ENCODE results near the gene KCNQ5.

Gene KCNQ5

GRCh38 chr6:73028124-73028766 is 406.4 kb downstream of the KCNQ5 start:
- no peak for DNase-seq

- DNase-seq: no peak
These were observed 407.1 kb downstream of the KCNQ5 start for GRCh38 chr6:73028893-73029450.

- DNase-seq: no peak
These were observed 408.4 kb downstream of the KCNQ5 start for GRCh38 chr6:73030257-73030656.

- DNase-seq: no peak
These were observed 409.2 kb downstream of the KCNQ5 start for GRCh38 chr6:73030791-73031782.

- no peak for DNase-seq
These were observed 410.7 kb downstream of the KCNQ5 start for GRCh38 chr6:73032586-73032985.

GRCh38 chr6:73036689-73037088 is 414.8 kb downstream of the KCNQ5 start:
- DNase-seq: no peak

- DNase-seq: peak; percentile 69
These were observed 419.2 kb downstream of the KCNQ5 start for GRCh38 chr6:73041051-73041450.

GRCh38 chr6:73042892-73043291 is 421.0 kb downstream of the KCNQ5 start:
- no peak for DNase-seq

GRCh38 chr6:73043446-73043845 is 421.6 kb downstream of the KCNQ5 start:
- DNase-seq: peak; percentile 88

GRCh38 chr6:73045609-73046008 is 423.7 kb downstream of the KCNQ5 start:
- DNase-seq: no peak

GRCh38 chr6:73047801-73048200 is 425.9 kb downstream of the KCNQ5 start:
- no peak for DNase-seq

- DNase-seq: no peak
These were observed 428.2 kb downstream of the KCNQ5 start for GRCh38 chr6:73049971-73050594.

- DNase-seq: no peak
These were observed 428.8 kb downstream of the KCNQ5 start for GRCh38 chr6:73050706-73051105.

- no peak for DNase-seq
These were observed 429.3 kb downstream of the KCNQ5 start for GRCh38 chr6:73051147-73051546.

GRCh38 chr6:73054958-73055357 is 433.1 kb downstream of the KCNQ5 start:
- no peak for DNase-seq

- DNase-seq: no peak
These were observed 436.9 kb downstream of the KCNQ5 start for GRCh38 chr6:73058736-73059135.

GRCh38 chr6:73062130-73062529 is 440.3 kb downstream of the KCNQ5 start:
- no peak for DNase-seq

GRCh38 chr6:73062837-73063236 is 441.0 kb downstream of the KCNQ5 start:
- DNase-seq: no peak

GRCh38 chr6:73064266-73064665 is 442.4 kb downstream of the KCNQ5 start:
- no peak for DNase-seq

- no peak for DNase-seq
These were observed 451.4 kb downstream of the KCNQ5 start for GRCh38 chr6:73073238-73073637.

GRCh38 chr6:73074175-73074574 is 452.3 kb downstream of the KCNQ5 start:
- no peak for DNase-seq

GRCh38 chr6:73076211-73076954 is 454.5 kb downstream of the KCNQ5 start:
- no peak for DNase-seq

Measured in NCI-H446 treated with DMSO at 0.1 percent for 48 hours (cell line).